Measurements from ENCODE around the gene MKKS. TPM values are rescaled to one million over a fixed set of nuclear protein-coding genes. Genes with fewer than 3 reads are reported as not detected.
A peak's percentile ranks its signal among the peaks of the same experiment; 100 is the strongest.
"Not testable (repeated sequence)": the region's sequence is repeated elsewhere in the genome, so short reads cannot be mapped to it uniquely, and the experiment has no call there.

The MKKS gene
- total RNA-seq, 1 donor from 2014 or later, result 3.6 TPM

DNA sequence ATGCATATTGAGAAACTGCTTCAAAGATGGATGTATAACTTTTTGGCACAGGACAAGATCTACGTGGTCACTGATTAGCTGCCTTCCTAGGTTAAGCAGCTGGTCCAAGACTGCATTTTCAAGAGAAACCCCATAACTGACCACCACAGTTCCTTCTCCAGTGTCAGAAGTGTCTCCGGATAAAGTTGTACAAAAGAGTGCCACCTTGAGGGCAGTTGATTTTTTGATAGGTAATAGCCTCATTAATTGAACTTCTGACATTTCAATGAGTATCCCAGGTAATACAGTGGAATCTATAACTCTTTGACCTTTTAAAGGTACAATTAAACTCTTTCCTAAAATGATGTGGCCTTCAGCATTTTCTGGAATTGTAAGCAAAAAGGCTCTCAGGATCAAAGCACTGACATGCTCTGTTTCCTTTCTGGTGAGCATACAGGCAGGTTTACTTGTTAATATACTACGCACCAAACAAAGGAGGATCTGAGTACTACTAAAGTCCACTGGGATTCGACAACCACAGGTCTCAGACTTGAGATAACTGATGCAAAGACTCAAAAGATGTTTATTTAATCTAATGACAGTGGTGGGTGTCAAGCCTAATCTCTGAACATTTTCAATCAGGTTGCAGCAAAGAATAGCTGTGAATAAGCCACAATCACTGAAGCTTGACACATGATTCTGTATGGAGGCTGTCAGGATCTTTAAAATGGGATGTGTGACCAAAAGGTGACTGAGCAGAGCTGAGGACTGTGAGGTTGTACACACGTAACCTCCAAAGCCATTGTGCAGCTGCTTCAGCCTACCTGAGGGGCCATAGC, 21.2 kb downstream of the MKKS start:
- peak in 1 of 2 donors; percentile 29 for DNase-seq (ENCODE audit: low read depth in 2 of 2)

- DNase-seq (ENCODE audit: low read depth in 2 of 2), result no peak
These were observed 22.3 kb downstream of the MKKS start for GRCh38 chr20:10411673-10412072.

- DNase-seq (ENCODE audit: low read depth in 2 of 2), result no peak
These were observed 25.8 kb downstream of the MKKS start for GRCh38 chr20:10408108-10408813.

DNA sequence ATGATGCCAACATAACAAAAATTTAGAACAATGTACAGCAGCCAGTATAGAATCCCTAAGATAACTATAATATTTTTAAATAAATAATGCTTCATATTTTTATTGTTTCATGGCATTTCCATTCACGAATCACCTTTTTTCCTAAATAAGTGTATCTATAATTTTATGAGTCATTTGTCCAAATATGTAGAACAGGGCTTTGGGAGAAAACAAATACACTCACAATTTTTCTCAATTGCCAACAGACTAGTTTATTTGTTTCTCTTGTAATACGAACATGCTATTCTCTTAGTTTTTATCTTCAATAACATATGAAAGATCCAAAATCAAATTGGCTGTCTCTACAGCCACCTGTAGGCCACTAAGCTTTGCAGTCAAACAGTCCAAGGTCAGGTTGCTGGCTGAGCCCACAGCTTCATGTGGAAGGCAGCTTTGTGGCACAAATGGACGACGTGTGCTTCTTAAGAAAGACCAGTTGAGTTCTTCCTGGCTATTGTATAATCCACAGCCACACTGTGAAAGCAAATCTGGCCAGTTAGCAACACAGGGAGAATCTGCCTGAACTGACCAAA, 29.0 kb downstream of the MKKS start:
- DNase-seq (ENCODE audit: low read depth in 2 of 2), result no peak

DNA sequence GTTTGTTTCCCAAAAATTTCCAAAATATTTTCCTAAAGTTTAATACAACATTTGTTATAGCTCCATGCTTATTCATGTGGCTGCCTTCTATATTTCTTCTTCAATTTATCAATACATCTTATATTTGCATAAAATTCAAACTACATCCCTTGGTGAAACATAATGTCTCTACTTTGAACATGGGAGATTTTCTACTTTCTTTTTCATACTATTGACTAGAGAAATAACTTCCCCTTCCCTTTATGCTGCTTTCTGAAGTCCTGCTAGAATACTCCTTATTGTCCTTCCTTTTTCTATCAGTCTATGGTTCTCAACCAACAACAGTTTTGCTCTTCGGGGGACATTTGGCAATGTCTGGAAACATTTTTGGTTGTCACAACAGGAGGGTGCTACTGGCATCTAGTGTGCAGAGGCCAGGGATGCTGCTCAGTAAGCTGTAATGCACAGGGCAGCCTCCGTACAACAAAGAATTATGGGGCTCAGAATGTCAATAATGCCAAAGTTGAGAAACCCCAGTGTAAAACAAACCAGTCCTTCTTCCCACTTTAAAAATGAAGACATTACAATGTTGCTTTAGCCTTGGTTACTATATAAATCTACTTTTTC, 29.9 kb downstream of the MKKS start:
- DNase-seq (ENCODE audit: low read depth in 2 of 2), result no peak

GRCh38 chr20:10402938-10403608, 30.9 kb downstream of the MKKS start:
- no peak for DNase-seq (ENCODE audit: low read depth in 2 of 2)

GRCh38 chr20:10398834-10399369, 35.1 kb downstream of the MKKS start:
- no peak for DNase-seq (ENCODE audit: low read depth in 2 of 2)

DNA sequence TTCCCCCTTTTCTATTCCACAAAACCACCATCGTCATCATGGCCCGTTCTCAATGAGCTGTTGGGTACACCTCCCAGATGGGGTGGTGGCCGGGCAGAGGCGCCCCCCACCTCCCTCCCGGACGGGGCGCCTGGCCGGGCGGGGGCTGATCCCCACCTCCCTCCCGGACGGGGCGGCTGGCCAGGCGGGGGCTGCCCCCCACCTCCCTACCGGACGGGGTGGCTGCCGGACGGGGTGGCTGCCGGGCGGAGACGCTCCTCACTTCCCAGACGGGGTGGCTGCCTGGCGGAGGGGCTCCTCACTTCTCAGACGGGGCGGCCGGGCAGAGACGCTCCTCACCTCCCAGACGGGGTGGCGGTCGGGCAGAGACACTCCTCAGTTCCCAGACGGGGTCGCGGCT, 39.3 kb downstream of the MKKS start:
- DNase-seq (ENCODE audit: low read depth in 2 of 2), result not testable (repeated sequence)

DNA sequence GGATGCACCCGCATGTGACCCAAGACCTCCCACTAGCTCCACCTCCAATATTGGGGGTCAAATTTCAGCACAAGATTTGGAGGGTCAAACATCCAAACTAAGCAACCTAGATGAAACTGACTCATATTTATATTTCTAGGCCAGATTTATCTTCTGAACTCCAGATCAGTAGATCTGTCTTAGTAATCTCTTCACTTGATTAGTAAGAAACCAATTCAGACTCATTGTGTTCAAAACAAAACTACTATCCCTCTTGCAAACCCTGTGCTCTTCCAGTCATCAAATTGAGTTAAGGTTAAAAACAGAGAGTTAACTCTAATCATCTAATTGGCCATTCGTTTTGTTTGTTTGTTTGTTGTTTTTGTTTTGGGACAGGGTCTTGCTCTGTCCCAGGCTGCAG, 43.3 kb downstream of the MKKS start:
- DNase-seq (ENCODE audit: low read depth in 2 of 2), result no peak

DNA sequence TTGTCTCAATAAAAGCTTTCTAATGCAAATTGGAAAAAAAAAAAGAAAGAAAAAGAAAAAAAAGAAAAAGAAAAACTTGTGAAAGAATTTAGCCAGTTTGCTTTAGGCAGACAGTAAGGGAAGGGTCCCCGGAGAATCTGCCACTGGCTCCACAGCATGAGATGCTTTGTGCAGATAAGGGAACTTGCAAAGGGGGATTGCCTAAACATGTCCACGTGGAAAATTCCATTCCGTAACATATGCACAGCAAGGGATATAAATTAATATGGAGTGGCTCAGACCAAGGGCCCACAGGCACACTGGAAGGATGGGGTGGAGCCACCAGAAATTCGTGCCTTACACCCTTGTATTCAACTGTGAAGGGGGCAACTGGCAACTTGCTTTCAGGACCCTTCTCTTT, 45.4 kb downstream of the MKKS start:
- no peak for DNase-seq (ENCODE audit: low read depth in 2 of 2)

GRCh38 chr20:10387686-10388085, 46.3 kb downstream of the MKKS start:
- no peak for DNase-seq (ENCODE audit: low read depth in 2 of 2)

- no peak for DNase-seq (ENCODE audit: low read depth in 2 of 2)
These were observed 48.0 kb downstream of the MKKS start for GRCh38 chr20:10385850-10386544.

- peak; percentile 20 to 43 for DNase-seq (ENCODE audit: low read depth in 2 of 2)
These were observed 52.5 kb downstream of the MKKS start for GRCh38 chr20:10381477-10381876.

- peak; percentile 79 to 93 for DNase-seq (ENCODE audit: low read depth in 2 of 2)
These were observed 54.3 kb downstream of the MKKS start for GRCh38 chr20:10379761-10380160.

- DNase-seq (ENCODE audit: low read depth in 2 of 2), result peak; percentile 72 to 85
These were observed 57.5 kb downstream of the MKKS start for GRCh38 chr20:10376270-10377075.

DNA sequence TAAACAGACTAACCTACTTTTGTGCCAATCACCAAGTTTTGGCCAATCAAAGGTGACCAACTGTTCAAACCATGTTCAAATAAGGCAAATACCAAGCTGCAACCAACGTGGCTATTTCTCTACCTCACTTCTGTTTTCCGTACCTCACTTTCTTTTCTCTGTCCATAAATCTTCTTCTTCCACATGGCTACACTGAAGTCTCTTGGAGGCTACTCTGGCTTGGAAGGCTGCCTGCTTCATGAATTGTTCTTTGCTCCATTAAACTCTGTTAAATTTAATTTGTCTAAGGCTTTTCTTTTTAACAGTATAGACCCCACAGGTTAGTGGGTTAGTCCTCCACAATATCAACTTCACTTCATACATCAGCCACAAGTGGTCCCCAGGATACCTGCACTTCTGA, 58.8 kb downstream of the MKKS start:
- DNase-seq (ENCODE audit: low read depth in 2 of 2), result no peak

DNA sequence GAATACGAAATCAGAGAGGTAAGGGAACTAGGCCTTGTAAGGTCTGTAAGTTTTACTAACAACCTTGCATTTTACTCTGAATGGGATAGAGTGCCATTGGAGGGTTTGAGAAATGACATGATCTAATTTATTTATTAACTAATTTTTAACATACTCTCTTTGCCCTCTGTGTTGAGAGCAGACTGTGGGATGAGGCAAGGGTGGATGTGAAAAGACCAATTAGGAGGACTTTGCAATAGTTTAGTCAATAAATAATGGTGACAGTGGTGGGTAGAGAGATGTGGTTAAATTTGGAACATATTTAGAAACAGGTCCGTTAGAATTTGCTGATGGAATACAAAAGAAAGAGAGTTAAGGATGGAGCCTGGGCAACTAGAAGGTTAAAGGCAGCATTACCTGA, 60.0 kb downstream of the MKKS start:
- DNase-seq (ENCODE audit: low read depth in 2 of 2), result no peak

DNA sequence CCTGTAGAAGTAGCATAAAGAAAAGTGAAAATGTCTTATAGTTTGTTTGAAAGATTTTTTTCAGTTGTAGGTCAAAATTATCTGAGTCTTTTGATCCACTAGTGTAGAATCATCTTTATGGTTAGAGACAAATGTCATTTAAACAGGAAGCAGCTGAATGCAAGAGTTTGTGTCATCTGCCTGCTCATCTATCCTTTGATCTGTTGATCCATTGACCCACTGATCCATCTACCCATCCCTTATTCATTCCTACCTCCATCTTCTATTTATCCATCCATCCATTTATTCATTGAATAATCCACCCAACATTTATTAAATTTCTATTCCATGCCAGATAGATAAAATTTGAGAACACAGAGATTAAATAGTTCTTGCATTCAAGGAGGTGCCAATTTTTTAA, 62.6 kb downstream of the MKKS start:
- DNase-seq (ENCODE audit: low read depth in 2 of 2), result no peak

GRCh38 chr20:10370091-10370887, 63.7 kb downstream of the MKKS start:
- DNase-seq (ENCODE audit: low read depth in 2 of 2), result no peak
